IMR-90 (cell line): ENCODE data around the gene TSPAN8. TPM values are rescaled to one million over a fixed set of nuclear protein-coding genes. Genes with fewer than 3 reads are reported as not detected.

ENCODE experiments used
- ATAC-seq: fragments of 200-7000 bp; cut with Tn5 transposase; 2 replicates; pipeline ENCODE4 v1.9.1; 2020; ENCODE audit warnings: low read depth, mild to moderate bottlenecking, moderate library complexity
- BruUV-seq: library from RNA; stranded (reverse); fragments of 400-500 nt; replicated peaks from 2 replicates; lab custom pipeline; 2021; lab: Mats Ljungman, UMichigan
- CTCF ChIA-PET: fragments of 300-600 bp; formaldehyde crosslinking; extraction: SDS; loops from one replicate; lab custom pipeline; 2021; ENCODE audit warnings: antibody characterized with exemption; lab: Yijun Ruan, JAX
- POLR2A ChIA-PET: fragments of 300-600 bp; sonication (Branson Sonifier 250); formaldehyde crosslinking; loops from one replicate; lab custom pipeline; 2022; ENCODE audit warnings: antibody characterized with exemption; ENCODE audit not compliant: unreplicated experiment; lab: Charles Lee
- DNase-seq: peaks from one replicate; pipeline ENCODE4 v3.0.0; 2013
- H2AFZ ChIP-seq: replicated peaks from 2 replicates; pipeline ENCODE3; 2013; ENCODE audit warnings: low read length, mild to moderate bottlenecking; ENCODE audit not compliant: poor library complexity
- H2AK5ac ChIP-seq: 2 replicates; pipeline ENCODE4 v1.6.1; 2013; ENCODE audit warnings: low read depth, low read length, inconsistent platforms
- H2AK9ac ChIP-seq: replicated peaks from 2 replicates; pipeline ENCODE3; 2013; ENCODE audit warnings: mild to moderate bottlenecking, low read depth, low read length, moderate library complexity; ENCODE audit not compliant: poor library complexity
- H2BK120ac ChIP-seq: 2 replicates; pipeline ENCODE4 v1.6.1; 2013; ENCODE audit warnings: low read depth, low read length, inconsistent platforms
- H2BK15ac ChIP-seq: 3 replicates; pipeline ENCODE4 v1.6.1; 2013; ENCODE audit warnings: low read depth, low read length, inconsistent platforms
- H2BK20ac ChIP-seq: 2 replicates; pipeline ENCODE4 v1.6.1; 2013; ENCODE audit warnings: low read depth, mild to moderate bottlenecking, inconsistent platforms, low read length, moderate library complexity
- H2BK5ac ChIP-seq: 2 replicates; pipeline ENCODE4 v1.6.1; 2013; ENCODE audit warnings: mild to moderate bottlenecking, low read depth, low read length, inconsistent platforms; ENCODE audit not compliant: poor library complexity, severe bottlenecking
- H3K14ac ChIP-seq: replicated peaks from 2 replicates; pipeline ENCODE4 v1.6.1; 2013; ENCODE audit warnings: low read depth, low read length, inconsistent platforms
- H3K18ac ChIP-seq: 2 replicates; pipeline ENCODE4 v1.6.1; 2013; ENCODE audit warnings: low read depth, low read length, control low read depth
- H3K23ac ChIP-seq: 2 replicates; pipeline ENCODE4 v1.6.1; 2013; ENCODE audit warnings: low read depth, low read length, inconsistent platforms
- H3K27ac ChIP-seq: 2 replicates; pipeline ENCODE4 v1.5.1; 2013; ENCODE audit warnings: mild to moderate bottlenecking, control low read depth, low read length; ENCODE audit not compliant: insufficient read depth
- H3K27me3 ChIP-seq: 2 replicates; pipeline ENCODE4 v1.6.1; 2013; ENCODE audit warnings: low read length; ENCODE audit not compliant: control insufficient read depth, insufficient read depth
- H3K36me3 ChIP-seq: 2 replicates; pipeline ENCODE4 v1.6.1; 2013; ENCODE audit warnings: low read length, mixed read lengths; ENCODE audit not compliant: control insufficient read depth, insufficient read depth
- H3K4ac ChIP-seq: 2 replicates; pipeline ENCODE4 v1.6.1; 2013; ENCODE audit warnings: low read depth, low read length, inconsistent platforms
- H3K4me1 ChIP-seq: 2 replicates; pipeline ENCODE4 v1.6.1; 2013; ENCODE audit warnings: low read length, mixed read lengths; ENCODE audit not compliant: control insufficient read depth, insufficient read depth
- H3K4me2 ChIP-seq: 2 replicates; pipeline ENCODE4 v1.6.1; 2013; ENCODE audit warnings: low read depth, mild to moderate bottlenecking, control low read depth, low read length, moderate library complexity
- H3K4me3 ChIP-seq: 2 replicates; pipeline ENCODE4 v1.5.1; 2013; ENCODE audit warnings: low read depth, mild to moderate bottlenecking, control low read depth, low read length, moderate library complexity; ENCODE audit not compliant: insufficient read depth
- H3K56ac ChIP-seq: 2 replicates; pipeline ENCODE4 v1.6.1; 2013; ENCODE audit warnings: low read length, inconsistent platforms; ENCODE audit not compliant: insufficient read depth; ENCODE audit errors: extremely low read depth
- H3K79me1 ChIP-seq, 2 experiments: 2 replicates each; pipeline ENCODE4 v1.6.1; 2013; ENCODE audit warnings: low read length in 2 of 2, inconsistent platforms in 1 of 2, low read depth in 1 of 2
- H3K9ac ChIP-seq: 2 replicates; pipeline ENCODE4 v1.6.1; 2013; ENCODE audit warnings: low read depth, low read length, control low read depth
- H3K9me1 ChIP-seq: 2 replicates; pipeline ENCODE4 v1.6.1; 2013; ENCODE audit warnings: low read length, inconsistent platforms; ENCODE audit not compliant: insufficient read depth
- H3K9me3 ChIP-seq: 2 replicates; pipeline ENCODE4 v1.6.1; 2013; ENCODE audit warnings: low read length; ENCODE audit not compliant: control insufficient read depth, insufficient read depth
- H4K20me1 ChIP-seq: 2 replicates; pipeline ENCODE4 v1.6.1; 2013; ENCODE audit warnings: low read length, inconsistent platforms; ENCODE audit not compliant: insufficient read depth
- H4K5ac ChIP-seq: 2 replicates; pipeline ENCODE4 v1.6.1; 2013; ENCODE audit warnings: mild to moderate bottlenecking, low read depth, low read length, control low read depth
- H4K8ac ChIP-seq, 2 experiments: 2 replicates each; pipeline ENCODE4 v1.6.1; 2013; ENCODE audit warnings: low read depth in 2 of 2, low read length in 2 of 2, control low read depth in 1 of 2, inconsistent platforms in 1 of 2
- H4K91ac ChIP-seq: 2 replicates; pipeline ENCODE4 v1.6.1; 2013; ENCODE audit warnings: low read depth, low read length, inconsistent platforms; ENCODE audit not compliant: insufficient read depth
- CEBPB ChIP-seq: IDR thresholded peaks from 2 replicates; pipeline ENCODE4 v1.6.1; 2012; ENCODE audit warnings: low read depth, low read length, improper control_type of control experiment
- ELK1 ChIP-seq: fragments of 150-350 bp; IDR thresholded peaks from 2 replicates; pipeline ENCODE4 v1.6.1; 2016; ENCODE audit warnings: low read depth, mild to moderate bottlenecking, low read length, moderate library complexity, borderline replicate concordance
- MAZ ChIP-seq: IDR thresholded peaks from 2 replicates; pipeline ENCODE4 v1.6.1; 2012; ENCODE audit warnings: low read depth, mild to moderate bottlenecking, low read length, improper control_type of control experiment, moderate library complexity, borderline replicate concordance
- MXI1 ChIP-seq: IDR thresholded peaks from 2 replicates; pipeline ENCODE4 v1.6.1; 2012; ENCODE audit warnings: low read depth, mild to moderate bottlenecking, low read length, moderate library complexity, borderline replicate concordance
- POLR2A ChIP-seq: IDR thresholded peaks from 2 replicates; pipeline ENCODE4 v1.6.1; 2012; ENCODE audit warnings: mild to moderate bottlenecking, low read depth, low read length
- RCOR1 ChIP-seq: IDR thresholded peaks from 2 replicates; pipeline ENCODE4 v1.6.1; 2012; ENCODE audit warnings: mild to moderate bottlenecking, low read length, improper control_type of control experiment; ENCODE audit not compliant: insufficient replicate concordance
- dilution Hi-C: fragments of 300-500 bp; cut with HindIII; formaldehyde crosslinking; loops from one replicate; pipeline ENCODE4 v1.14.3; 2018; ENCODE audit warnings: low sequenced_read_pairs; ENCODE audit not compliant: unreplicated experiment
- in situ Hi-C: fragments of 300-500 bp; cut with MboI; formaldehyde crosslinking; loops from 3 replicates; pipeline ENCODE4 v1.14.3; 2019; ENCODE audit warnings: low sequenced_read_pairs, inconsistent platforms, mixed read lengths
- intact Hi-C: fragments of 100-400 bp; cut with micrococcal nuclease; formaldehyde crosslinking; loops from 2 replicates; pipeline ENCODE4 v1.10.0; 2022
- polyA plus RNA-seq, 3 experiments: library from polyadenylated mRNA; depleted of rRNA; stranded (reverse); fragments of >200 nt; gene quantifications; 2 replicates each; pipeline ENCODE4 v1.2.3, GENCODE V29; 2012; ENCODE audit warnings: low replicate concordance in 1 of 3
- total RNA-seq: library from RNA; depleted of rRNA; stranded (reverse); fragments of >200 nt; gene quantifications from 2 replicates; pipeline ENCODE4 v1.2.3, GENCODE V29; 2012

Gene TSPAN8
- total and polyA plus RNA-seq, 2 of the 4 experiments (the other 2 are of a cell fraction), result not detected

- no peak overlapping the region for H3K4ac ChIP-seq
- no peak overlapping the region for H3K4me2 ChIP-seq
- no peaks in the 10 kb centered on the region for H3K36me3 ChIP-seq
- DNase-seq (no peak), ATAC-seq (no peak)
- no peak overlapping the region for H3K18ac ChIP-seq
- no peak overlapping the region for H4K91ac ChIP-seq
- H3K4me3 ChIP-seq, result no peak overlapping the region
- H2BK15ac ChIP-seq, result no peak overlapping the region
- TF ChIP-seq CEBPB (no peak), RCOR1 (no peak), ELK1 (no peak), POLR2A (no peak), MXI1 (no peak), MAZ (no peak)
- H2BK20ac ChIP-seq, result no peak overlapping the region
- no peak overlapping the region for H2AFZ ChIP-seq
- ChIA-PET CTCF (no interaction called here), POLR2A (no interaction called here)
- no peak overlapping the region for H2AK9ac ChIP-seq
- H2BK5ac ChIP-seq, result no peak overlapping the region
- H4K20me1 ChIP-seq, result no peaks in the 10 kb centered on the region
- no peak overlapping the region for H2BK120ac ChIP-seq
- no peak overlapping the region for H3K27ac ChIP-seq
- no peak overlapping the region for H4K8ac ChIP-seq
- H3K9me1 ChIP-seq, result no peaks in the 10 kb centered on the region
- no peak overlapping the region for H3K56ac ChIP-seq
- no peaks in the 10 kb centered on the region for H3K27me3 ChIP-seq
- intact Hi-C loops, result no loop called here
- no peaks in the 10 kb centered on the region for H3K79me1 ChIP-seq
- in situ Hi-C loops, result no loop called here
- BruUV-seq, result no TSS peak
- H3K9ac ChIP-seq, result no peak overlapping the region
- peaks cover 1% of the 10 kb centered on the region; the same call in 1 of the 2 replicates for H3K9me3 ChIP-seq
- no peak overlapping the region for H3K14ac ChIP-seq
- H4K5ac ChIP-seq, result no peak overlapping the region
- no peak overlapping the region for H3K23ac ChIP-seq
- dilution Hi-C loops, result no loop called here
- no peaks in the 10 kb centered on the region for H3K4me1 ChIP-seq
- no peak overlapping the region for H2AK5ac ChIP-seq
Measured at GRCh38 chr12:71197460-71197859, 39.7 kb upstream of the TSPAN8 start.
